Inflammatory macrophage treated with lipopolysaccharide for 4 hours (primary cell): Measurements from ENCODE around the gene DMTF1.

ENCODE experiments used
- DNase-seq: peaks from one replicate; pipeline ENCODE4 v3.0.0-alpha.2; 2020

The DMTF1 gene

GRCh38 chr7:87148332-87148955 is 3.8 kb upstream of the DMTF1 start:
- peak; percentile 35 for DNase-seq

GRCh38 chr7:87151002-87151728 is 1.1 kb upstream of the DMTF1 start:
- DNase-seq = no peak

GRCh38 chr7:87151729-87152111 is 533 bp upstream of the DMTF1 start:
- no peak for DNase-seq

GRCh38 chr7:87152897-87153641 is 816 bp downstream of the DMTF1 start:
- peak; percentile 58 for DNase-seq

- DNase-seq = no peak
These were observed 1.9 kb downstream of the DMTF1 start for GRCh38 chr7:87154166-87154565.

- no peak for DNase-seq
These were observed 2.3 kb downstream of the DMTF1 start for GRCh38 chr7:87154569-87154968.

- no peak for DNase-seq
These were observed 3.5 kb downstream of the DMTF1 start for GRCh38 chr7:87155788-87156187.

- DNase-seq = no peak
These were observed 4.5 kb downstream of the DMTF1 start for GRCh38 chr7:87156709-87157108.

- DNase-seq = no peak
These were observed 7.3 kb downstream of the DMTF1 start for GRCh38 chr7:87159538-87159937.

GRCh38 chr7:87164433-87164832 is 12.2 kb downstream of the DMTF1 start:
- DNase-seq = no peak

GRCh38 chr7:87170828-87171227 is 18.6 kb downstream of the DMTF1 start:
- DNase-seq = no peak

GRCh38 chr7:87171282-87171934 is 19.2 kb downstream of the DMTF1 start:
- no peak for DNase-seq

- DNase-seq = no peak
These were observed 21.2 kb downstream of the DMTF1 start for GRCh38 chr7:87173471-87173870.

GRCh38 chr7:87178320-87178719 is 26.1 kb downstream of the DMTF1 start:
- DNase-seq = no peak

GRCh38 chr7:87179180-87179579 is 26.9 kb downstream of the DMTF1 start:
- DNase-seq = no peak

GRCh38 chr7:87187120-87187519 is 34.9 kb downstream of the DMTF1 start:
- DNase-seq = no peak

GRCh38 chr7:87188930-87189329 is 36.7 kb downstream of the DMTF1 start:
- DNase-seq = no peak

GRCh38 chr7:87190783-87191182 is 38.5 kb downstream of the DMTF1 start:
- DNase-seq = no peak

GRCh38 chr7:87192784-87193487 is 40.7 kb downstream of the DMTF1 start:
- no peak for DNase-seq

- DNase-seq = no peak
These were observed 41.7 kb downstream of the DMTF1 start for GRCh38 chr7:87193912-87194311.

GRCh38 chr7:87199241-87199640 is 47.0 kb downstream of the DMTF1 start:
- DNase-seq = no peak

- no peak for DNase-seq
These were observed 47.6 kb downstream of the DMTF1 start for GRCh38 chr7:87199700-87200450.
